K562 (cell line): Measurements from ENCODE around the gene PTPRG. TPM values are rescaled to one million over a fixed set of nuclear protein-coding genes. Genes with fewer than 3 reads are reported as not detected.

Experiments
- ATAC-seq: fragments of 200-7000 bp; cut with Tn5 transposase; 3 replicates; pipeline ENCODE4 v1.9.1; 2020; ENCODE audit warnings: moderate library complexity
- BruUV-seq: library from RNA; stranded (reverse); fragments of 400-500 nt; replicated peaks from 2 replicates; lab custom pipeline; 2021; lab: Mats Ljungman, UMichigan
- CTCF ChIA-PET: fragments of 300-600 bp; formaldehyde crosslinking; extraction: SDS; loops from one replicate; lab custom pipeline; 2021; ENCODE audit warnings: low intra/inter-chr PET ratio; lab: Yijun Ruan, JAX
- POLR2A ChIA-PET: fragments of 300-600, 350-650 bp; sonication (Branson Sonifier 250); formaldehyde crosslinking; extraction: SDS; loops from one replicate; lab custom pipeline; 2021; ENCODE audit warnings: antibody characterized with exemption, inconsistent platforms; lab: Yijun Ruan, JAX
- DNase-seq, 4 experiments: peaks; one replicate each; pipeline versions ENCODE4 v3.0.0 to v3.0.0-alpha.2; 2011 to 2018; ENCODE audit warnings: low spot score in 3 of 4, mixed read lengths in 3 of 4; ENCODE audit errors: extremely low read depth in 1 of 4
- FAIRE-seq: peaks from 2 replicates; lab custom pipeline; 2011; peaks lifted over from hg19 to GRCh38; lab: Jason Lieb, UNC
- H2AFZ ChIP-seq: 2 replicates; pipeline ENCODE4 v1.6.0; 2011; ENCODE audit warnings: low read depth, low read length, control low read depth, inconsistent platforms
- H3K27ac ChIP-seq: fragments of 200-600 bp; 3 replicates; pipeline ENCODE4 v1.8.0; 2011; ENCODE audit warnings: low read depth, mild to moderate bottlenecking, control low read depth, inconsistent platforms, low read length, moderate library complexity, mixed read lengths; ENCODE audit errors: extremely low read depth
- H3K27me3 ChIP-seq, 2 experiments: fragments of 300-600 bp in 1 of 2; 2 replicates in 1 of 2; 3 replicates in 1 of 2; pipeline versions ENCODE4 v1.6.0 to v1.8.0; 2011; ENCODE audit warnings: inconsistent platforms in 2 of 2, low read length in 2 of 2, mild to moderate bottlenecking in 1 of 2, mixed read lengths in 1 of 2, moderate library complexity in 1 of 2; ENCODE audit not compliant: control insufficient read depth in 2 of 2, insufficient read depth in 2 of 2
- H3K36me3 ChIP-seq: fragments of 300-600 bp; 3 replicates; pipeline ENCODE4 v1.8.0; 2011; ENCODE audit warnings: mild to moderate bottlenecking, low read length, inconsistent platforms; ENCODE audit not compliant: control insufficient read depth, insufficient read depth
- H3K4me1 ChIP-seq, 2 experiments: fragments of 200-600 bp in 1 of 2; replicated peaks in 1 of 2; 2 replicates in 1 of 2; 3 replicates in 1 of 2; pipeline versions ENCODE4 v1.5.1 to v1.8.0; 2011; ENCODE audit warnings: inconsistent platforms in 2 of 2, low read length in 2 of 2, mild to moderate bottlenecking in 1 of 2, mixed read lengths in 1 of 2, moderate library complexity in 1 of 2; ENCODE audit not compliant: control insufficient read depth in 2 of 2, insufficient read depth in 2 of 2
- H3K4me2 ChIP-seq: 2 replicates; pipeline ENCODE4 v1.6.1; 2011; ENCODE audit warnings: low read length, control low read depth, inconsistent platforms, mixed read lengths; ENCODE audit not compliant: insufficient read depth
- H3K4me3 ChIP-seq: fragments of 200-600 bp; sonication (generic), shearing (Covaris generic); 2 replicates; pipeline ENCODE4 v1.5.1; 2016; ENCODE audit warnings: control low read depth, inconsistent platforms
- H3K79me2 ChIP-seq: fragments of 200-600 bp; 3 replicates; pipeline ENCODE4 v1.8.0; 2011; ENCODE audit warnings: low read length, inconsistent platforms; ENCODE audit not compliant: control insufficient read depth, insufficient read depth
- H3K9ac ChIP-seq, 2 experiments: 2 replicates each; pipeline versions ENCODE4 v1.6.0 to v1.6.1; 2011; ENCODE audit warnings: low read depth in 2 of 2, low read length in 2 of 2, control low read depth in 1 of 2, inconsistent platforms in 1 of 2, mild to moderate bottlenecking in 1 of 2, mixed read lengths in 1 of 2; ENCODE audit not compliant: insufficient read depth in 1 of 2
- H3K9me1 ChIP-seq: one replicate; pipeline ENCODE4 v1.6.0; 2011; ENCODE audit warnings: inconsistent platforms, mild to moderate bottlenecking, low read length, moderate library complexity; ENCODE audit not compliant: control insufficient read depth, insufficient read depth
- H3K9me3 ChIP-seq: replicated peaks from 2 replicates; pipeline ENCODE4 v1.5.1; 2011; ENCODE audit warnings: low read depth, low read length, inconsistent platforms; ENCODE audit not compliant: control insufficient read depth, insufficient read depth
- H4K20me1 ChIP-seq: replicated peaks from 2 replicates; pipeline ENCODE4 v1.6.1; 2011; ENCODE audit warnings: low read length, inconsistent platforms, mixed read lengths; ENCODE audit not compliant: control insufficient read depth, insufficient read depth
- CHD2 ChIP-seq: IDR thresholded peaks from 2 replicates; pipeline ENCODE4 v1.6.1; 2011; ENCODE audit warnings: low read depth, low read length
- CREB1 ChIP-seq, 2 experiments: sonication (generic) in 1 of 2; formaldehyde crosslinking in 1 of 2; IDR thresholded peaks; 2 replicates each; pipeline versions ENCODE4 v1.6.1 to v1.8.0; 2012 to 2022; ENCODE audit warnings: inconsistent platforms in 1 of 2, mild to moderate bottlenecking in 1 of 2, missing genetic modification reagents in 1 of 2, moderate library complexity in 1 of 2
- ETV6 ChIP-seq, 3 experiments: fragments of 150-350 bp in 1 of 3; sonication (generic) in 1 of 3; formaldehyde crosslinking in 1 of 3; IDR thresholded peaks; 2 replicates each; pipeline versions ENCODE4 v1.6.1 to v1.8.0; 2014 to 2022; ENCODE audit warnings: borderline replicate concordance in 2 of 3, low read depth in 2 of 3, antibody characterized with exemption in 1 of 3, low read length in 1 of 3, mild to moderate bottlenecking in 1 of 3, missing genetic modification reagents in 1 of 3
- GTF2B ChIP-seq: IDR thresholded peaks from 2 replicates; pipeline ENCODE4 v1.6.1; 2011; ENCODE audit not compliant: insufficient read length; ENCODE audit errors: extremely low read depth
- LARP7 ChIP-seq: fragments of 450-650 bp; IDR thresholded peaks from 2 replicates; pipeline ENCODE4 v1.6.1; 2016
- MAFG ChIP-seq: fragments of 450-650 bp; conservative IDR thresholded peaks from 2 replicates; pipeline ENCODE4 v1.6.1; 2016; ENCODE audit warnings: missing genetic modification characterization, missing compliant biosample characterization
- RBFOX2 ChIP-seq: fragments of 200-400 bp; formaldehyde crosslinking; IDR thresholded peaks from 2 replicates; pipeline ENCODE4 v1.6.1; 2017; ENCODE audit warnings: low read depth, mild to moderate bottlenecking, low read length, moderate library complexity
- SP1 ChIP-seq: sonication (generic); formaldehyde crosslinking; IDR thresholded peaks from 2 replicates; pipeline ENCODE4 v1.8.1; 2022; ENCODE audit warnings: mild to moderate bottlenecking, missing genetic modification reagents
- TEAD4 ChIP-seq, 2 experiments: sonication (generic) in 1 of 2; formaldehyde crosslinking in 1 of 2; IDR thresholded peaks; 2 replicates each; pipeline versions ENCODE4 v1.6.1 to v1.8.0; 2012 to 2022; ENCODE audit warnings: borderline replicate concordance in 1 of 2, inconsistent platforms in 1 of 2, low read length in 1 of 2, mild to moderate bottlenecking in 1 of 2, missing genetic modification reagents in 1 of 2
- TFAM ChIP-seq: fragments of 250-450 bp; sonication (Bioruptor Pico); conservative IDR thresholded peaks from 2 replicates; pipeline ENCODE4 v1.5.0; 2021; ENCODE audit warnings: mild to moderate bottlenecking, moderate library complexity
- U2AF2 ChIP-seq: fragments of 200-400 bp; formaldehyde crosslinking; optimal IDR thresholded peaks from 2 replicates; pipeline ENCODE3; 2017; ENCODE audit warnings: low read depth, mild to moderate bottlenecking, low read length
- ZNF436 ChIP-seq: fragments of 250-450, 450-650 bp; sonication (Bioruptor Pico); formaldehyde crosslinking; IDR thresholded peaks from 2 replicates; pipeline ENCODE4 v1.7.0; 2020; ENCODE audit warnings: mild to moderate bottlenecking
- WGBS: fragments of 100-300 bp; shearing (Covaris generic); methylation state at CpG from one replicate; pipeline ENCODE4 v1.1.6; 2016; ENCODE audit warnings: low coverage, mixed read lengths; ENCODE audit not compliant: insufficient coverage; ENCODE audit errors: missing lambda C conversion rate; 5-methylcytosine and 5-hydroxymethylcytosine counted together
- in situ Hi-C: fragments of 300-500 bp; cut with MboI; formaldehyde crosslinking; loops from 4 replicates; pipeline ENCODE4 v1.15.0; 2018; ENCODE audit warnings: inconsistent platforms, mixed read lengths
- intact Hi-C: fragments of 100-400 bp; cut with micrococcal nuclease; formaldehyde crosslinking; loops from 2 replicates; pipeline ENCODE4 v1.14.2; 2022
- polyA plus RNA-seq, 8 experiments: library from polyadenylated mRNA; depleted of rRNA in 4 of 8; stranded (reverse) in 5 of 8; unstranded in 3 of 8; fragments of >200 nt; fragmentation: Nextera tagmentation in 2 of 8; fragmentation: Illumina TruSeq in 1 of 8; extraction: Ambion mirVana in 2 of 8; extraction: Trizol in 1 of 8; gene quantifications; 2 replicates each; pipeline versions ENCODE4 v1.2.1 to v1.2.3, GENCODE V29; 2011 to 2014; ENCODE audit warnings: inconsistent platforms in 1 of 8, missing spikeins in 1 of 8
- total RNA-seq, 7 experiments: library from RNA; depleted of rRNA in 6 of 7; stranded (reverse); fragments of >200 nt in 6 of 7; fragmentation: Illumina TruSeq in 2 of 7; extraction: Trizol in 2 of 7; gene quantifications; 2 replicates each; pipeline versions ENCODE4 v1.2.1 to v1.2.3, GENCODE V29; 2011 to 2021; ENCODE audit warnings: low replicate concordance in 1 of 7
- TF ChIP-seq, protein P1 (sequence below), 2 experiments: fragments of 250-450 bp in 1 of 2; fragments of 450-650 bp in 1 of 2; sonication (Bioruptor Pico) in 1 of 2; IDR thresholded peaks; 2 replicates each; pipeline versions ENCODE4 v1.6.1 to v1.8.0; 2016 to 2021; ENCODE audit warnings: mild to moderate bottlenecking in 2 of 2, moderate library complexity in 2 of 2, missing compliant biosample characterization in 1 of 2, missing genetic modification characterization in 1 of 2

The PTPRG gene
- total and polyA plus RNA-seq, 9 of the 15 experiments (the other 6 are each of a cell fraction or from before 2014, with no cell fraction given): 0.16 TPM; not detected in 8

DNA sequence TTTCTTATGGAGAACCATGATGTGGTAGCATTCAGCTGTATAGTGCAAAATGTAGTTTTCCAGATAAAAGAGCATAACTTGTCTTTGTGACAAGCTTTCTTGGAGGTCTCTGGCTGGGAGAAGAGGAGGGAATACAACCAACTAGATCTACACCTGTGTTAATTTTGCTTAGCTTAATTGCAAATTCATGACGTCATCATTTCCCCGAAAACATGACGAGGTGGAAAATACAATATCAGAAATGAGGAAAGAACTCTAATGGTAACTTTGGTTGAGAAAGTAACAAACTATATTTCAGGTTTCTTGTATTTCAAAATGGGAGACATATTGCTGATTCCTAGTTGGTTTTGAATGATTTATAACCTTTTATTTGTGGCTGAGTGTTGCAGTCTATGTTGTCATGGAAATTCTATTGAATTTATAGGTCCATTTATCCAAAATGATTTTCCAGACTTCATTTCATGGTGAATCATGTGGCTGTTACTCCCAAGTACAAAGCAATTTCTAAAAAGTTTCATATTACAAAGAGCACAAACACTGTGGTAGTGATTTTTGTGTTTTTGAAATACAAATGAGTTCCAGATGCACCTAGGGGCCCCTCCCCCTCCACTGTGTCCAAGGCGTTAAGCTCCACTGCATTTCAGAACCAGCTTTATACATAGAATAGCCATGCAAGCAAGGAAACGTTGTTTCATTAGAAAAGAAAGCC lies 504.8 kb downstream of the PTPRG start (continued):
- TF ChIP-seq GTF2B (no peak), CREB1 (IDR thresholded peaks at IDR 0.05) (no peak), CREB1 (CRISPR knock-in tag; IDR thresholded peaks at IDR 0.05) (no peak), CHD2 (no peak), ZNF436 (no peak), U2AF2 (no peak), SP1 (no peak), MAFG (no peak), LARP7 (no peak), TFAM (no peak)
- TF ChIP-seq, protein P1, sequence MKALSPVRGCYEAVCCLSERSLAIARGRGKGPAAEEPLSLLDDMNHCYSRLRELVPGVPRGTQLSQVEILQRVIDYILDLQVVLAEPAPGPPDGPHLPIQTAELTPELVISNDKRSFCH (CRISPR knock-in tag; IDR thresholded peaks at IDR 0.05): no peak
- TF ChIP-seq, protein P1 (tag; IDR thresholded peaks at IDR 0.05): no peak

- intact Hi-C loops: no loop called here
- H2AFZ ChIP-seq: no peak overlapping the region
- DNase-seq (no peak), FAIRE-seq (no peak), ATAC-seq (no peak)
- H3K4me3 ChIP-seq: no peak overlapping the region
- no TSS peak for BruUV-seq
- no peaks in the 10 kb centered on the region for H3K36me3 ChIP-seq
- no peak overlapping the region for H3K27ac ChIP-seq
- no peaks in the 10 kb centered on the region for H3K9me1 ChIP-seq
- in situ Hi-C loops: no loop called here
- ChIA-PET POLR2A (no interaction called here), CTCF (no interaction called here)
- no peak for TF ChIP-seq TEAD4 (IDR thresholded peaks at IDR 0.05; ENCODE audit: low read length)
- TF ChIP-seq TEAD4 (CRISPR knock-in tag; IDR thresholded peaks at IDR 0.05; ENCODE audit: borderline replicate concordance): no peak
- TF ChIP-seq ETV6 (IDR thresholded peaks at IDR 0.05; ENCODE audit: borderline replicate concordance in 1 of 2, low read depth in 2 of 2, low read length in 1 of 2): no peak
- TF ChIP-seq ETV6 (CRISPR knock-in tag; IDR thresholded peaks at IDR 0.05; ENCODE audit: borderline replicate concordance): no peak
- TF ChIP-seq RBFOX2: no peak
- WGBS: 4% methylated on average over 2 of the region's 2 CpGs
- no peak overlapping the region for H3K9ac ChIP-seq
- no peaks in the 10 kb centered on the region for H3K79me2 ChIP-seq
- H3K9me3 ChIP-seq: no peaks in the 10 kb centered on the region
- H3K4me2 ChIP-seq: no peak overlapping the region
- H3K27me3 ChIP-seq: no peaks in the 10 kb centered on the region
- H4K20me1 ChIP-seq: no peaks in the 10 kb centered on the region
- no peaks in the 10 kb centered on the region for H3K4me1 ChIP-seq
These were observed 507.0 kb downstream of the PTPRG start for GRCh38 chr3:62068337-62068736.
